NCI-H2171 treated with DMSO at 0.1 percent for 48 hours (cell line): Measurements from ENCODE around the gene MDFI.

Experiments
- DNase-seq: peaks from one replicate; lab custom pipeline; 2025; lab: John Stamatoyannopoulos, UW

MDFI gene

GRCh38 chr6:41672816-41673703 is 34.8 kb downstream of the MDFI start:
- DNase-seq: peak; percentile 67

GRCh38 chr6:41673704-41674000 is 35.4 kb downstream of the MDFI start:
- DNase-seq: peak; percentile 83

- DNase-seq: no peak
These were observed 36.1 kb downstream of the MDFI start for GRCh38 chr6:41674231-41675000.

GRCh38 chr6:41675176-41675775 is 37.0 kb downstream of the MDFI start:
- peak; percentile 98 for DNase-seq

- no peak for DNase-seq
These were observed 37.7 kb downstream of the MDFI start for GRCh38 chr6:41675992-41676391.

- DNase-seq: no peak
These were observed 38.2 kb downstream of the MDFI start for GRCh38 chr6:41676431-41676830.

- DNase-seq: no peak
These were observed 39.1 kb downstream of the MDFI start for GRCh38 chr6:41677124-41677921.

- DNase-seq: no peak
These were observed 40.3 kb downstream of the MDFI start for GRCh38 chr6:41678511-41679084.

GRCh38 chr6:41679696-41680095 is 41.4 kb downstream of the MDFI start:
- DNase-seq: no peak

- DNase-seq: no peak
These were observed 42.1 kb downstream of the MDFI start for GRCh38 chr6:41680182-41680965.

GRCh38 chr6:41682056-41682477 is 43.8 kb downstream of the MDFI start:
- DNase-seq: peak; percentile 82

GRCh38 chr6:41682497-41683272 is 44.4 kb downstream of the MDFI start:
- no peak for DNase-seq

GRCh38 chr6:41683273-41683522 is 44.9 kb downstream of the MDFI start:
- no peak for DNase-seq

GRCh38 chr6:41683523-41684310 is 45.4 kb downstream of the MDFI start:
- peak; percentile 61 for DNase-seq

- DNase-seq: no peak
These were observed 46.3 kb downstream of the MDFI start for GRCh38 chr6:41684311-41685180.

GRCh38 chr6:41685641-41686380 is 47.5 kb downstream of the MDFI start:
- no peak for DNase-seq

- no peak for DNase-seq
These were observed 49.4 kb downstream of the MDFI start for GRCh38 chr6:41687501-41688175.
